NCI-H446 treated with DMSO at 0.1 percent for 48 hours (cell line): ENCODE measurements around the gene NCOA3.
"Not testable (repeated sequence)": the region's sequence is repeated elsewhere in the genome, so short reads cannot be mapped to it uniquely, and the experiment has no call there.

Source experiments
- DNase-seq: peaks from one replicate; lab custom pipeline; 2025; lab: John Stamatoyannopoulos, UW

NCOA3 gene

GRCh38 chr20:47501482-47502270, at the start of gene NCOA3:
Gene NCOA3, plus strand, starts transcription at chr20:47501887. Its CDS starts 120,361 bp downstream, at chr20:47622248.
- DNase-seq, result peak; percentile 90

GRCh38 chr20:47452736-47453161, 48.9 kb upstream of the NCOA3 start:
- no peak for DNase-seq

- DNase-seq, result no peak
Observed at GRCh38 chr20:47453167-47453782, 48.4 kb upstream of the NCOA3 start.

GRCh38 chr20:47454298-47455132, 47.2 kb upstream of the NCOA3 start:
- no peak for DNase-seq

GRCh38 chr20:47455133-47456040, 46.3 kb upstream of the NCOA3 start:
- DNase-seq, result no peak

GRCh38 chr20:47456041-47456537, 45.6 kb upstream of the NCOA3 start:
- no peak for DNase-seq

GRCh38 chr20:47456952-47457724, 44.5 kb upstream of the NCOA3 start:
- DNase-seq, result no peak

- not testable (repeated sequence) for DNase-seq
Observed at GRCh38 chr20:47458280-47459050, 43.2 kb upstream of the NCOA3 start.

GRCh38 chr20:47459344-47460073, 42.2 kb upstream of the NCOA3 start:
- no peak for DNase-seq

- not testable (repeated sequence) for DNase-seq
Observed at GRCh38 chr20:47460761-47461112, 41.0 kb upstream of the NCOA3 start.

GRCh38 chr20:47461120-47461685, 40.5 kb upstream of the NCOA3 start:
- DNase-seq, result no peak

- DNase-seq, result not testable (repeated sequence)
Observed at GRCh38 chr20:47461906-47462305, 39.8 kb upstream of the NCOA3 start.

- DNase-seq, result peak; percentile 63
Observed at GRCh38 chr20:47464380-47465101, 37.1 kb upstream of the NCOA3 start.

GRCh38 chr20:47465335-47466090, 36.2 kb upstream of the NCOA3 start:
- no peak for DNase-seq

- DNase-seq, result no peak
Observed at GRCh38 chr20:47466213-47466612, 35.5 kb upstream of the NCOA3 start.

- DNase-seq, result no peak
Observed at GRCh38 chr20:47466704-47467459, 34.8 kb upstream of the NCOA3 start.
